Sigmoid colon (tissue), 4 donors: ENCODE measurements around the gene SEC24D.

Experiments
- CTCF ChIP-seq, 4 experiments: fragments of 450-650 bp in 3 of 4; fragments of 200-600 bp in 1 of 4; IDR thresholded peaks; one replicate each; pipeline ENCODE4 v1.5.1; 2016 to 2019; ENCODE audit warnings: antibody characterized with exemption in 4 of 4, mild to moderate bottlenecking in 3 of 4, moderate library complexity in 2 of 4
- EP300 ChIP-seq, 4 donors: sonication (generic); formaldehyde crosslinking; IDR thresholded peaks; one replicate each; pipeline ENCODE4 v1.6.1; 2017; ENCODE audit warnings: antibody characterized with exemption in 4 of 4

DNA sequence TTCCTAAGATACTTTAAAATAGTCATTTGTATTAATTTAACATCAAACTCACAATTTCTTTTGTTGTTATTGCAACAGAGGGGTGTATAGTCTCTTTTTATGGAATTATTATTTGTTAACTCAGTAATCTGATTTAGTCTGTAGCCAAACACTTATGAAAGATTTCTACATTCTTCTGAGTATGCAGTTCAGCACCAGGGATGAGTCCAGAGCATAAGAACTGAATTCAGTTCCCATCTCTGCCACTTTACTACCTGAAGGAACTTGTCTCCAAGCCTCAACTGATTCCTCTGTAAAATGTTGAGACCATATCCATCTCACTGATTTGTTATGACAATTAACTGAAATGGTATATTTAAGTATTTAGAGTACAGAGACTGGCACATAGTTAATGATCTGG lies 105.2 kb downstream of the SEC24D start:
- TF ChIP-seq CTCF (IDR thresholded peaks at IDR 0.05) (no peak), EP300 (IDR thresholded peaks at IDR 0.05) (no peak)
